Neural progenitor cell (in vitro differentiated cells): Measurements from ENCODE around the gene MPRIP.

Experiments
- CTCF ChIP-seq: fragments of 200-600 bp; sonication (generic); IDR thresholded peaks from 2 replicates; pipeline ENCODE4 v1.5.1; 2017; ENCODE audit warnings: antibody characterized with exemption, mild to moderate bottlenecking
- EZH2phosphoT487 ChIP-seq: fragments of 200-600 bp; sonication (generic); IDR thresholded peaks from 2 replicates; pipeline ENCODE4 v1.6.1; 2017; ENCODE audit warnings: antibody characterized with exemption

- no peak for TF ChIP-seq CTCF
- no peak for TF ChIP-seq EZH2phosphoT487
Observed at GRCh38 chr17:17127156-17127555, 84.9 kb downstream of the MPRIP start.
